Breast epithelium (tissue), 4 donors: ENCODE data around the gene ADARB2. TPM values are rescaled to one million over a fixed set of nuclear protein-coding genes. Genes with fewer than 3 reads are reported as not detected.

Experiments used
- DNase-seq, 2 donors: peaks; one replicate each; pipeline ENCODE4 v3.0.0-alpha.2; 2019; ENCODE audit warnings: low spot score in 2 of 2
- H3K27ac ChIP-seq, 2 donors: fragments of 200-600 bp; sonication (generic) in 1 of 2; one replicate each; pipeline ENCODE4 v1.5.1; 2016 to 2019; ENCODE audit warnings: mild to moderate bottlenecking in 1 of 2
- H3K27me3 ChIP-seq, 2 donors: fragments of 200-600 bp; sonication (generic) in 1 of 2; one replicate each; pipeline versions ENCODE4 v1.5.1 to v1.6.0; 2017 to 2019; ENCODE audit warnings: control low read depth in 1 of 2, mild to moderate bottlenecking in 1 of 2
- H3K36me3 ChIP-seq: fragments of 200-600 bp; one replicate; pipeline ENCODE4 v1.5.1; 2019
- H3K4me1 ChIP-seq, 2 donors: fragments of 200-600 bp; sonication (generic); one replicate each; pipeline ENCODE4 v1.5.1; 2016 to 2019; ENCODE audit warnings: control low read depth in 1 of 2
- H3K4me3 ChIP-seq, 3 donors: fragments of 200-600 bp; sonication (generic); 1 replicate in 2 of 3; 2 replicates in 1 of 3; pipeline ENCODE4 v1.5.1; 2016 to 2019; ENCODE audit warnings: mild to moderate bottlenecking in 3 of 3, moderate library complexity in 2 of 3
- H3K9me3 ChIP-seq, 2 donors: fragments of 200-600 bp; sonication (generic) in 1 of 2; one replicate each; pipeline ENCODE4 v1.5.1; 2016 to 2019; ENCODE audit warnings: control low read depth in 1 of 2
- POLR2A ChIP-seq: fragments of 450-650 bp; IDR thresholded peaks from one replicate; pipeline ENCODE4 v1.6.1; 2016; ENCODE audit warnings: antibody characterized with exemption, mild to moderate bottlenecking, moderate library complexity
- POLR2AphosphoS5 ChIP-seq, 3 donors: sonication (generic); formaldehyde crosslinking; IDR thresholded peaks; one replicate each; pipeline ENCODE4 v1.6.1; 2017; ENCODE audit warnings: antibody characterized with exemption in 3 of 3
- intact Hi-C: fragments of 100-400 bp; cut with DNase I; formaldehyde crosslinking; loops from one replicate; pipeline ENCODE4 v1.15.1; 2023; ENCODE audit warnings: low total_unique reads
- total RNA-seq, 3 donors: library from RNA; depleted of rRNA; stranded (reverse); fragments of >200 nt; gene quantifications; one replicate each; pipeline ENCODE4 v1.1.0, GENCODE V29; 2016
- TF ChIP-seq, protein P1 (sequence below), 3 donors: fragments of 450-650 bp; IDR thresholded peaks; one replicate each; pipeline ENCODE4 v1.5.1; 2016 to 2017; ENCODE audit warnings: antibody characterized with exemption in 3 of 3, mild to moderate bottlenecking in 3 of 3, moderate library complexity in 3 of 3

ADARB2 gene
- total RNA-seq, 3 donors from 2014 or later: 0.32 to 3.9 (median 2.0) TPM

- Histone ChIP-seq H3K4me1 (no peaks in the 10 kb centered on the region), H3K4me3 (no peak overlapping the region), H3K27ac (no peak overlapping the region), H3K9me3 (no peaks in the 10 kb centered on the region), H3K27me3 (no peaks in the 10 kb centered on the region), H3K36me3 (no peaks in the 10 kb centered on the region)
- no peak for DNase-seq
- no peak for TF ChIP-seq POLR2A
- TF ChIP-seq, protein P1, sequence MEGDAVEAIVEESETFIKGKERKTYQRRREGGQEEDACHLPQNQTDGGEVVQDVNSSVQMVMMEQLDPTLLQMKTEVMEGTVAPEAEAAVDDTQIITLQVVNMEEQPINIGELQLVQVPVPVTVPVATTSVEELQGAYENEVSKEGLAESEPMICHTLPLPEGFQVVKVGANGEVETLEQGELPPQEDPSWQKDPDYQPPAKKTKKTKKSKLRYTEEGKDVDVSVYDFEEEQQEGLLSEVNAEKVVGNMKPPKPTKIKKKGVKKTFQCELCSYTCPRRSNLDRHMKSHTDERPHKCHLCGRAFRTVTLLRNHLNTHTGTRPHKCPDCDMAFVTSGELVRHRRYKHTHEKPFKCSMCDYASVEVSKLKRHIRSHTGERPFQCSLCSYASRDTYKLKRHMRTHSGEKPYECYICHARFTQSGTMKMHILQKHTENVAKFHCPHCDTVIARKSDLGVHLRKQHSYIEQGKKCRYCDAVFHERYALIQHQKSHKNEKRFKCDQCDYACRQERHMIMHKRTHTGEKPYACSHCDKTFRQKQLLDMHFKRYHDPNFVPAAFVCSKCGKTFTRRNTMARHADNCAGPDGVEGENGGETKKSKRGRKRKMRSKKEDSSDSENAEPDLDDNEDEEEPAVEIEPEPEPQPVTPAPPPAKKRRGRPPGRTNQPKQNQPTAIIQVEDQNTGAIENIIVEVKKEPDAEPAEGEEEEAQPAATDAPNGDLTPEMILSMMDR (IDR thresholded peaks at IDR 0.05): no peak
- no peak for TF ChIP-seq POLR2AphosphoS5 (IDR thresholded peaks at IDR 0.05)
- intact Hi-C loops: no loop called here
Measured at GRCh38 chr10:1424648-1425047, 312.7 kb downstream of the ADARB2 start.

GRCh38 chr10:1423676-1424253 lies 313.6 kb downstream of the ADARB2 start:
- DNase-seq: no peak
- intact Hi-C loops: no loop called here
- Histone ChIP-seq H3K4me3 (no peak overlapping the region), H3K27me3 (no peaks in the 10 kb centered on the region), H3K36me3 (no peaks in the 10 kb centered on the region), H3K9me3 (no peaks in the 10 kb centered on the region), H3K4me1 (no peaks in the 10 kb centered on the region), H3K27ac (no peak overlapping the region)
- TF ChIP-seq POLR2A (no peak), POLR2AphosphoS5 (IDR thresholded peaks at IDR 0.05) (no peak)
- TF ChIP-seq, protein P1 (IDR thresholded peaks at IDR 0.05): no peak

- TF ChIP-seq, protein P1 (IDR thresholded peaks at IDR 0.05): no peak
- TF ChIP-seq POLR2A (no peak), POLR2AphosphoS5 (IDR thresholded peaks at IDR 0.05) (no peak)
- Histone ChIP-seq H3K27ac (no peak overlapping the region), H3K27me3 (peaks cover 0 to 12% of the 10 kb centered on the region in 2 donors), H3K9me3 (no peaks in the 10 kb centered on the region), H3K4me1 (no peaks in the 10 kb centered on the region), H3K36me3 (no peaks in the 10 kb centered on the region), H3K4me3 (no peak overlapping the region)
- no peak for DNase-seq
- intact Hi-C loops: no loop called here
Measured at GRCh38 chr10:1422275-1422674, 315.1 kb downstream of the ADARB2 start.

GRCh38 chr10:1420661-1421362 lies 316.5 kb downstream of the ADARB2 start:
- H3K9me3 ChIP-seq: no peaks in the 10 kb centered on the region
- H3K27me3 ChIP-seq: peaks cover 0 to 24% of the 10 kb centered on the region in 2 donors
- H3K4me1 ChIP-seq: no peaks in the 10 kb centered on the region
- no peak for TF ChIP-seq POLR2AphosphoS5 (IDR thresholded peaks at IDR 0.05)
- TF ChIP-seq, protein P1 (IDR thresholded peaks at IDR 0.05): peak in 2 of 3 donors; percentile 45 to 61
- DNase-seq: peak; percentile 34 to 61
- intact Hi-C loops: no loop called here
- no peak overlapping the region for H3K27ac ChIP-seq
- peak overlapping the region in 1 of 3 donors; percentile 34 for H3K4me3 ChIP-seq
- H3K36me3 ChIP-seq: no peaks in the 10 kb centered on the region
